NCI-H774 (cell line): ENCODE results near the gene ANKRD34B.

Experiments used
- DNase-seq: peaks from one replicate; lab custom pipeline; 2025; lab: John Stamatoyannopoulos, UW

The ANKRD34B gene

DNA sequence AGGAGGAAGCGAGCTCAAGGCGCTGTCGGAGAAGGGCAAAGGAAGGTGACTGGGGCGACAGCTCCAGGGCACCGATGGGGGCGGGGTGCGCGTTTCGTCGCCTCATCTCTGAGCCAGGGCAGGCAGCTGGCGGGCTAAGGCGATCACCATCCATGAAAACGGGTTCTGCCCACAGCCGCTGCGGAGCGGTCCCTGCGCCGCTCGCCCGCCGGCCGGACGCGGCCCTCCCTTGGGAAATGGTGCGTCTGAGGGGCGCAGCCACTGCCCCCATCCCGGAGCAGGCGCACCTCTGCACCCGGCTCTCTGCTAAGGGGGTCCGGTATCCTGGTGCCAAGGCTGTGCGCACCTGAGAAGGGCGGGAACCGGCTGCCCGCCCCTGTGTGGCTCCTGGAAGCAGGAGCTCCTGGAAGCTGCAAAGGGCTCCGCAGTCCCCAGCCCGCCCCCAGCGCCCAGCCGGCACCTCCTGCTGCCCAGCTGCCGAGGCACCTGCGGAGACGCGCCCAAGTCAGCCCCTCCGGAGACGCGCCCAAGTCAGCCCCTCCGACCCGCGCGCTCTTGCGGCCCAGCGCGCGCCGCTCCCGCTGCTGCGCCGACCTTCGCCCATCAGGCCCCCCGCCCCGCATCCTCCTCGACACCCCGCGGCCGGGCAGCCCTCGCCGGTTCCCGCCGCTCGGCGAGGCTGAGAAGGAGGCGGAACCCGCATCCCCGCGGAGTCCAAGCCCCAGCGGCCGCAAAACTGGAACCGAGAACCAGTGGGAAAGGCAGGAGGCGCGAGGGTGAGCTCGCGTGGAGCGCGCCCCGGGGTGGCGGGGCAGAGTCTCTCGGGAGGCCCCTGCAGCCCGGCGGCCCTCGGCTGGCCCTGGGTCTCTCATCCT is 757 bp downstream of the ANKRD34B start:
- DNase-seq = no peak

DNA sequence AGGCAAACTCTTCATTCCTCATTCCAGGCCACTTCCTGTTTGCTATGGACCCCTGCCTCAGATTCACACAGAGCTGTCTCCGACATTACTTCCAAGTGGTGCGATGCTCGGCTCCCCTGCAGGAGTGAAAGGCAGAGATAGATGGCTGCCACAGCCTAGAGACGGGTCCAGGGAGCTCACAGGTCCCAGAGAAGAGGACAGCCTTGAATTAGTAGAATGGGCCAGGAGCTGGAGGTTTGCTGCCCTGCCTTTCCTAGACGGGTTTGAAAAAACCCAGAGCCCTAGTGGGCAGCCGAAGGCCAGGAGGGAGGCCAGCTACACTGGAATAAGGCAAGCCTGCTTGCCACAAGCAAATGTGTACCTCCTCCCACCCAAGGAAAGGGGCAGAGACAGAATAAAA is 1.8 kb downstream of the ANKRD34B start:
- DNase-seq = no peak

DNA sequence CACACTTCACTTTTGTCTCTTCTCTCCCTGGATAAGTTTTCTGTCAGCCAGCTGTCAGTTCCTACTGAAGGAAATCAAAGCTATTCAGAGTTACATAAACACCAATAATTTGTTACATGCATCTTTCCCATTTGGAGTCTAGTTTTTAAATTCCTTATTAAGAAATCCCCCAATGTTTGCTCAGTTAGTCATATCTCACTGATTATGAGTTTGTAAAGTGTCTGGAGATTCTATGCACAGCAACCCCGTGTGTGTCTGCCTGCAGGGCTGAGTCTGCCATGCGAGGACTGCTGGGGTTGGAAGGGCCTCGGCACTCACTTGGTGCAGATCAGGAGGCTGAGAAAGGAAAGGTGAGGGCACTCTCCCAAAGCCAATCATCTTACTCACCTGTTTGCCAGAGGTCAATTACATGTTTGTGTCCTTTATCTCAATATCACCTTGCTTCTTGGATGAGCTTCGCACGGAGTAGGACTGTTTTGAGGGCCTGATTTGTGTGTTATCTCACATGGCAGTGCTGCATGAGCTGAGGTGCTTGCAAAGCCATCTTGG is 3.3 kb downstream of the ANKRD34B start:
- DNase-seq = no peak

DNA sequence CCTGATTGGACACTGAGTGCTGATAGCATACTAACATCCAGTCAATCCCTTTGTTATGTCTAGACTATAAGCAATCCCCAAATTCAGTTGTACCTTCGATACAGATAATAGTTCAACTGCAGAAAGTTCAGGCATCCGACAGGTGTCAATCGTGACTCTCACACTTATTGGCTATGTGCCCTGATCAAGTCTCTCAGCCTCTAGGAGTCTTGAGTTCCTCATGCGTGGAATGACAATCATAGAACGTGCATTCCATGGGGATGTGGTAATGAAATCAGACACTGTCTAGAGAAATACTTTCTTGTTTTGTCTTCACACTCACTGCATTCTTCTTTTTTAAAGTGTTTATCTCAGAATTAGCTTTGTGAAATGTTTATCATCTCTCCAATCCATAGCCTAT is 4.8 kb downstream of the ANKRD34B start:
- no peak for DNase-seq

DNA sequence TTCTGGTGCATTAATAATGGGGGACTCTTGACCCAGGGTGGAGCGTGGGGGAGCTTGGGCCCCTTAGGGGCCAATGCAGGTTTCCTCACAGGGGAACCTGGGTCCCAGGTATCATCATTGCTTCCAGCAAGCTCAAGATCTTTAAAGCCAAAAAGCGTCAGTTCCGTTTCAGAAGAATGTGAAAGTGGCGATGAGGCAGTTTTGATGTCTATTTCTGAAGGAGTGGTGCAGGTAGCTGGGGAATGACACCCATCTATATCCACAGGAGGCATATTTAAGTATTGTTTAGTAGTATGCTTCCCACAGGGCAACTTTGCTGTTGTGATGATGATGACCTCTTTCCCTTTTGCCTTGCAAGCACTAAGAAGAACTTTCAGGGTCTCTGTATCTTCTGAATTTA is 10.8 kb downstream of the ANKRD34B start:
- no peak for DNase-seq

DNA sequence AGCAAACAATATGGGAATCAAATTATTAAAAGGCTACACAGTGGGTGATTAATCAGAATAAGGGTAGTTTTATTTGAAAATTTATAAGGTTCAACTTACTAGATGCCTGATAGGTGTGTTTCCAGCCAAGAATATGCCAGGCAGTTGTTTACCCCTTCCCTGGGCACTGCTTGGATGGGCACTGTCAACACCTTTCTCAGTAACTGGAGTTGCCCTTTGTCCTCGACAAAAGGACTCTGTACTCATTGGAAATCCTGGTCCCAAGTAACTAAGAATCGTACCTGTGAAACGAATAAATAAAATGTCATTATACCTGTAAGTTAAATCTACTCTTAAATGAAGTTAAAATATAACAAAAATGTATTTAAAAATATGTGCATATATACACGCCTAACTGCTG is 15.0 kb downstream of the ANKRD34B start:
- DNase-seq = no peak

DNA sequence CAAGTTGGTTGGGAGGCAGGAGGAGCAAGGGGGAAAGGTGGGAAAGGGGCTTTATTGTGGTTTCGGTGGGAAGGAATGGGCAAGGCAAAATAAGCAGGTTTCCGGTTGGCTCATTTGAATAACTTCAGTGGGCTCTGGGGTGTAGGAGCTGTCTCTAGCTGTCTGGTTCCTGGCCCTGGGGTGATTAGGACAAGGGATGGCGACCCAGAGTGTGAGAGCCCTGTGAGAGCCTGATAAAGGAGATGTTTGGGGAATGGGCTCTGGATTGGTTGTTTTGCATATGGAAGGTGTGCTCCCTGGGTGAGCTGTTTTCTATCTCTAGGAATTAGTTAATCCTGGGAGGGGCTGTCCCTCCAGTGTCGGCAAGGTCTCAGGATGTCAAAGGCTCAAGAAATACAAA is 15.4 kb downstream of the ANKRD34B start:
- DNase-seq = no peak

DNA sequence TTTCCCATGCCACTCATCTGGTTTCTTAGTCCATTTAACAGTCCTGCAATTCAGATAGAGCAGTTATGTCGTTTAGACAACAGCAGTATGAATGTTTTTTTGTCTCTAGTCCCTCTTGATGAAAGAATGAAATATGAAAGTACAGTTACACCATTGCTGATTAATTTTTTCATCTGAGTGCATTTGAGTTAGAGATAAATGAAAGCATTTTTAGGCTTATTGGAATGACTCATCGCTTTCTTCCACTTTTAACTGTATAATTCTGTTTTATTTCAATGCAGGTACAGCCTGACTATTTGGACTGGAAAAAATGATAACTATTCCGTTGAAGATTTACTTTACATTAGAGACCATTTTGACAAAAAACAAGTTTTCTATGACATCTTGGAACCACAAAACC is 28.7 kb downstream of the ANKRD34B start:
- no peak for DNase-seq

DNA sequence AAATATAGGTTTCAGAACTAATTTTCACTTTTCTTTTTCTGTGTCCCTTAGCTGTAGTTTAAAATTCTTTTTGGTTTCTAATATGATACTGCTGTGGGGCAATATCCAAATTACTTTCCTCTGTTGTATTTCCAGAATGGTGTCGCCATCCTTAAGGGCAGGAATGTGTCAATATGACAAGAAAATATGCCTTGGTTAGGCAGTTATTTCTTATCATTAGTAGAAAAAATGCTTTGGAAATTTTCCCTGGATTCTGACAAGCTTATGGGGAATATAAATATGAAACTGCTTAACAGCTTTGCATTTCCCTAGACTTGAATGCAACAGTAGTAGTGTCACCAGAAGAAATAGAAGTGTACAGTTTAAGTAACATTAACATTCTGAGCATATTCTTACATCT is 29.4 kb downstream of the ANKRD34B start:
- DNase-seq = no peak

DNA sequence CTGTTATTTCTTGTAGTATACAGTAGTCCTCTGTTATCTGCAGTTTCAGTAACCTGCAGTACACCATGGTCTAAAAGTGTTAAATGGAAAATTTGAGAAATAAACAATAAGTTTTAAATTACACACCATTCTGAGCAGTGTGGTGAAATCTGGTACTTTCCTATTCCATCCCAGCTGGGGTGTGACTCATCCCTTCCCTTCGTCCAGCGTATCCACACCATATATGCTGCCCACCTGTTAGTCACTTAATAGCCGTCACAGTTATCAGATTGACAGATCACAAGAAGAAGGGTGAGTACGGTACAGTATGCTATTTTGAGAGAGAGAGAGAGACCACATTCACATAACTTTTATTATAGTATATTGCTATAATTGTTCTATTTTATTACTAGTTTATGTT is 53.3 kb downstream of the ANKRD34B start:
- DNase-seq = no peak

DNA sequence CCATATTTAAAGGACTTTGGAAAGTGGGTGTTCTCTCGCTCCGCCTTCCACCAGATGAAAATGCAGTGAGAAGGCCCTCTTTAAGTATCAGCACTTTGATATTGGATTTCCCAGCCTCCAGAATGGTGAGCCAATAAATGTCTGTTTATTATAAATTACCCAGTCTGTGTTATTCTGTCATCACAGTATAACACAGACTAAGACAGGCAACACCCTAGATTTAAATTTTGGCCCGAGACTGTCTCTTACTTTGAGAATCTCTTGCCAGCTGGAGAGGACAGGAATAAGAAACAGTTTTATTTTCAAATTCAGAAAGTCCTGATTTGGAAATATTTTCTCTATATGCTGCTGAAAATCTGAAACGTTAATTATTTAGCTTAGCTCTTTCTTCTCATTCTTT is 60.7 kb downstream of the ANKRD34B start:
- DNase-seq = no peak

DNA sequence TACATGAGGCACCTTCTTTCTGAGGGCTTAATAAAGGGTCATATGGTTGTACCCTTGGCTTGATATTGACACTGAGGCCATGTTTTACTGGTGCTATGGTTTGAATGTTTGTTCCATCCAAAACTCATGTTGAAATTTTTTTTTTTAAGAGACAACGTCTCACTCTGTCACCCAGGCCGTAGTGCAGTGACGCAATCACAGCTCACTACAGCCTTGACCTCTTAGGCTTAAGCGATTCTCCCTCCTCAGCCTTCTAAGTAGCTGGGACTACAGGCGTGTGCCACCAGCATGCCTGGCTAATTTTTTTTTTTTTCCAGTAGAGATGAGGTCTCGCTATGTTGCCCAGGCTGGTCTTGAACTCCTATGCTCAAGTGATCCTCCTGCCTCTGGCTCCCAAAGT is 61.2 kb downstream of the ANKRD34B start:
- DNase-seq = no peak

DNA sequence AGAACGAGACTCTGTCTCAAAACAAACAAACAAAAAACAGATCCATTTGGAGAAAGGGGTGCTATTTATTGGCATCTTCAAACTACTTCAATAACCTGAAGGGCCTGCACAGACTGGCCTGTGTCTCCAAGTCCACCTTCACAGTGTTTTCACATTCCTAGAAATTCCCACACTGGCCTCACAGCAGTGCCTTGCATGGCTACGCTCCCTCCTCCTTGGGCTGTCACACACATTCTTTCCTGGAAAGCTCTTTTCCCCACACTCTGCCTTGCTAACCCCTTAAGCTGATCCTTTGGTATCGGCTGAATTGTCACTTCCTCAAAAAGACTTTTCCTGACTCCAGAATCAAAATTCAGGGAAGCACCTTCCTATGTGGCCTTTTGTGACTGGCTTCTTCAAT is 62.4 kb downstream of the ANKRD34B start:
- no peak for DNase-seq
